Body of pancreas (tissue), 4 donors: ENCODE measurements around the gene CTTNBP2NL. TPM values are rescaled to one million over a fixed set of nuclear protein-coding genes. Genes with fewer than 3 reads are reported as not detected.

Experiments used
- ATAC-seq: fragments of 150-250 bp; one replicate; pipeline ENCODE4 v1.9.1; 2016
- DNase-seq, 4 donors: peaks; one replicate each; pipeline ENCODE4 v3.0.0-alpha.2; 2019
- H3K27ac ChIP-seq, 4 donors: fragments of 200-600 bp; sonication (generic); 1 replicate in 3 of 4; 2 replicates in 1 of 4; pipeline versions ENCODE4 v1.5.1 to v1.6.1; 2016 to 2019; ENCODE audit warnings: mild to moderate bottlenecking in 1 of 4, mixed read lengths in 1 of 4, moderate library complexity in 1 of 4
- H3K27me3 ChIP-seq, 2 donors: fragments of 200-600 bp; sonication (generic); one replicate each; pipeline ENCODE4 v1.6.0; 2016; ENCODE audit warnings: mild to moderate bottlenecking in 1 of 2
- H3K36me3 ChIP-seq, 2 donors: fragments of 200-600 bp; sonication (generic); replicated peaks in 1 of 2; 2 replicates each; pipeline ENCODE4 v1.5.1; 2016; ENCODE audit warnings: low read depth in 2 of 2; ENCODE audit not compliant: insufficient read depth in 1 of 2
- H3K4me1 ChIP-seq: fragments of 200-600 bp; sonication (generic); one replicate; pipeline ENCODE4 v1.6.0; 2016
- H3K4me3 ChIP-seq, 2 donors: fragments of 200-600 bp; sonication (generic); 1 replicate in 1 of 2; 2 replicates in 1 of 2; pipeline ENCODE4 v1.5.1; 2016 to 2019
- H3K9me3 ChIP-seq, 3 donors: fragments of 200-600 bp; sonication (generic); 1 replicate in 2 of 3; 2 replicates in 1 of 3; pipeline ENCODE4 v1.5.1; 2016
- CTCF ChIP-seq, 7 experiments: fragments of 450-650 bp in 4 of 7; fragments of 200-600 bp in 3 of 7; sonication (generic) in 3 of 7; IDR thresholded peaks; one replicate each; pipeline ENCODE4 v1.5.1; 2016 to 2019; ENCODE audit warnings: antibody characterized with exemption in 7 of 7
- POLR2A ChIP-seq, 3 donors: fragments of 450-650 bp; IDR thresholded peaks; one replicate each; pipeline ENCODE4 v1.6.1; 2016; ENCODE audit warnings: antibody characterized with exemption in 3 of 3, mild to moderate bottlenecking in 2 of 3
- WGBS, 2 donors: methylation state at CpG; one replicate each; pipeline ENCODE4 v1.1.5; 2017; 5-methylcytosine and 5-hydroxymethylcytosine counted together
- intact Hi-C: fragments of 100-400 bp; cut with DNase I; formaldehyde crosslinking; loops from one replicate; pipeline ENCODE4 v1.15.1; 2023
- total RNA-seq, 2 donors: library from RNA; depleted of rRNA; stranded (reverse); fragments of >200 nt; gene quantifications; one replicate each; pipeline ENCODE4 v1.1.0, GENCODE V29; 2016

CTTNBP2NL gene
- total RNA-seq, 2 donors from 2014 or later = 8.6 to 15.2 TPM

GRCh38 chr1:112496290-112496689, 100.3 kb downstream of the CTTNBP2NL start:
- intact Hi-C loops = no loop called here
- Histone ChIP-seq H3K27ac (no peak overlapping the region), H3K4me1 (no peaks in the 10 kb centered on the region), H3K9me3 (no peaks in the 10 kb centered on the region), H3K27me3 (no peaks in the 10 kb centered on the region), H3K4me3 (no peak overlapping the region), H3K36me3 (no peaks in the 10 kb centered on the region)
- no peak for TF ChIP-seq CTCF (IDR thresholded peaks at IDR 0.05)
- ATAC-seq (no peak), DNase-seq (no peak)
- 77 to 80% methylated on average over 5 of the region's 5 CpGs for WGBS, 2 donors

GRCh38 chr1:112501810-112502641, 106.0 kb downstream of the CTTNBP2NL start:
- H3K27ac ChIP-seq = no peak overlapping the region
- peaks cover 13% of the 10 kb centered on the region for H3K4me1 ChIP-seq
- TF ChIP-seq POLR2A (IDR thresholded peaks at IDR 0.05) (no peak), CTCF (IDR thresholded peaks at IDR 0.05) (peak; percentile 22 to 71 (median 52))
- peak; percentile 60 to 74 (median 65) for DNase-seq
- H3K36me3 ChIP-seq = no peaks in the 10 kb centered on the region
- no peaks in the 10 kb centered on the region for H3K27me3 ChIP-seq
- no peaks in the 10 kb centered on the region for H3K9me3 ChIP-seq
- peak; percentile 84 for ATAC-seq
- intact Hi-C loops = no loop called here
- 4 to 16% methylated on average over 18 to 60 of the region's 65 CpGs for WGBS, 2 donors
- H3K4me3 ChIP-seq = peak overlapping the region in 1 of 2 donors; percentile 49

GRCh38 chr1:112502826-112503225, 106.8 kb downstream of the CTTNBP2NL start:
- H3K27me3 ChIP-seq = peaks cover 0 to 4% of the 10 kb centered on the region in 2 donors
- intact Hi-C loops = no loop called here
- DNase-seq (no peak), ATAC-seq (no peak)
- H3K36me3 ChIP-seq = no peaks in the 10 kb centered on the region
- no peak overlapping the region for H3K4me3 ChIP-seq
- H3K27ac ChIP-seq = no peak overlapping the region
- 81 to 88% methylated on average over 1 to 2 of the region's 2 CpGs for WGBS, 2 donors
- H3K9me3 ChIP-seq = no peaks in the 10 kb centered on the region
- TF ChIP-seq POLR2A (IDR thresholded peaks at IDR 0.05) (no peak), CTCF (IDR thresholded peaks at IDR 0.05) (no peak)
- peaks cover 16% of the 10 kb centered on the region for H3K4me1 ChIP-seq

- Histone ChIP-seq H3K4me3 (no peak overlapping the region), H3K27ac (no peak overlapping the region), H3K27me3 (peaks cover 0 to 10% of the 10 kb centered on the region in 2 donors), H3K9me3 (no peaks in the 10 kb centered on the region), H3K36me3 (no peaks in the 10 kb centered on the region), H3K4me1 (peaks cover 29% of the 10 kb centered on the region)
- intact Hi-C loops = no loop called here
- WGBS, 2 donors = 81 to 85% methylated on average over 11 of the region's 11 CpGs
- no peak for ATAC-seq
- DNase-seq = no peak
- TF ChIP-seq CTCF (IDR thresholded peaks at IDR 0.05) (no peak), POLR2A (IDR thresholded peaks at IDR 0.05) (no peak)
These were observed 108.1 kb downstream of the CTTNBP2NL start for GRCh38 chr1:112504001-112504660.
